Measurements from ENCODE around the gene HS3ST3A1.

Gene HS3ST3A1

DNA sequence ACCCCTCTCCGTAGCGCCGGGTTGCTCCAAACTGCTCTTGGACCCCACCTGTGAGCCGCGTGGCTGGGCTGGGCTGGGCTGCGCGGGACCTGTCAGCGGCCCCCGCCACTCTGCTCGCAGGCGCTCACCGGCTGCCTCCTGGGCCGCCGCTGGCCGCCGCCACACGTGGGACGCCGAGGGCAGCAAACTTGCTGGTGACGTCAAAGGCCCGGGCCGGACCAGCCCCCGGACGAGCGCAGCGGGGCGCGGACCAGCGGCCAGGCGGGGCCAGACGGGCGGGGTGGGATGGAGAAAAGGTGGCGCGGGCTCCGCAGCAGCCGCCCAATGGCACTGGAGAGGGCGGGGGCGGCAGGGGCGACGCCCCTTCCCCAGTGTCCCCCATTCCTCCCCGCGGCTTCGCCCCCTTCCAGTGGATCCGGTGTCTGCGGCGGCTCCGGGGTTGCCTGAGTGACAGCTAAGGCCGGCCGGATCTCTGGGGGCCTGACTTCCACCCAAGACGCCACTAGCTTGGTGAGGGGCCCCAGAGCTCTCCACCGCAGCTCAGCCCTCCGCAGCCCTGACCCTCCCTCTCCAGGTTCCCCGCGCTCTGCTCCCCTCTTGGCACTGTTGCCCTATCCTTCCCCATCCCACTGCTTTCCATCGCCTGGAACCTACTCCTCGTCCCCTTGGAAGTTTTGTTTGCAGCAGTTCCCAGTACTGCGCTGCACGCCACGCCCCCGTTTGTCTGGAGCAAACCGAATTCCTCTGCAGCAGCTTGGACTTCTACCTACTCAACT is at the start of gene HS3ST3A1:
Gene HS3ST3A1 (minus strand): TSS at position 154 of the 776 bp plus-strand sequence. CDS start 800 bp downstream, outside the sequence.
- DNase-seq: no peak

DNA sequence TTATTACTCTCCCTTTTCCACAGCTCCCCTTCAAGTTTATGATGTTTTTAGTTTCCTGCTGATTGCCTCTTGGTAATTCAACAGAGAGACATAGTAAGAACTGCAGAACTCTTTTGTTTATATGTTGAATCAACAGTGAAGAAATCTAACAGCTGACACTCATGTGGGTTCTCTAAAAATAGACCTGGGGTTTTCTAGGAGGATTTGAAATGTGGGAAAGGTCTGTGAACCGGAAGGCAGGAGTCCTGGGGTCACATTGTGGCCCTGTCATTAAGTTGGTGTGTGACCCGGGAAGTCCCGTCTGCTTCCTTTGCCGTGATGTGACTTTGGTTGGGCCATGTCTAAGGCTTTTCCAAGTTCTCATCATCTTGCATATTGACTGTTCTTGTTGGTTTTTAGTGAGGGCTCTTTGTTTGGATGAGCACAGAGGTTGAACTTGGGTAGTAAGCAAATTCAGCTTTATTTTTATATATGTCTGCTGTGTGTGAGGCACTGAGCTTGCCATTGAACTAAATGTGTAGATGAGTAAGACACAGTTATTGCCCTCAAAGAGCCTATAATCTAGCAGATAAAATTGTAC is 48.5 kb upstream of the HS3ST3A1 start:
- DNase-seq: no peak

GRCh38 chr17:13647543-13648021 is 45.9 kb upstream of the HS3ST3A1 start:
- DNase-seq: no peak

DNA sequence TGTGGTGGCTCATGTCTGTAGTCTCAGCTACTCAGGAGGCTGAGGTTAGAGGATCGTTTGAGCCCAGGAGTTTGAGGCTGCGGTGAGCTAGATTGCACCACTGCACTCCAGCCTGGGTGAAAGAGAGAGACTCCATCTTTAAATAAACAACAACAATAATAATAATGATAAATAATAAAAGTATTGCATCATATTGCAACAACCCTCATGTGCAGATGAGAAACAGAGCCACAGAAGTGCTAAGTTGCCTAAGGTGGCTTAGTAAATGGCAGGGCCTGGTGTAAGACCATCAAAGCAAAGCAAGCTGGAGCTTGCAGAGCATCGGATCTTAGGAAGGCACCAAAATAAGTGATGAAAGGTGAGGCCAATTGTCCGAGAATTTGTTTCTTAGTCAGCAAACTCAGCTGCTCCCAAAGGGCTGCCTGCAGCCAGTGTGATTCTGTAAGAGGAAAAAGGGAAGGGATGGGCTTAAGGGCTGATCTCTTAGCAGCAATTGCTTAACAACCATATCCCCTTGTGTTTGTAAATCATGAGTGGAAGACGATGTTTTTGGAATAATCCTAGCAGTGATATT is 45.3 kb upstream of the HS3ST3A1 start:
- no peak for DNase-seq

- DNase-seq: no peak
Observed at GRCh38 chr17:13646411-13646810, 44.7 kb upstream of the HS3ST3A1 start.

- no peak for DNase-seq
Observed at GRCh38 chr17:13643180-13643579, 41.5 kb upstream of the HS3ST3A1 start.

DNA sequence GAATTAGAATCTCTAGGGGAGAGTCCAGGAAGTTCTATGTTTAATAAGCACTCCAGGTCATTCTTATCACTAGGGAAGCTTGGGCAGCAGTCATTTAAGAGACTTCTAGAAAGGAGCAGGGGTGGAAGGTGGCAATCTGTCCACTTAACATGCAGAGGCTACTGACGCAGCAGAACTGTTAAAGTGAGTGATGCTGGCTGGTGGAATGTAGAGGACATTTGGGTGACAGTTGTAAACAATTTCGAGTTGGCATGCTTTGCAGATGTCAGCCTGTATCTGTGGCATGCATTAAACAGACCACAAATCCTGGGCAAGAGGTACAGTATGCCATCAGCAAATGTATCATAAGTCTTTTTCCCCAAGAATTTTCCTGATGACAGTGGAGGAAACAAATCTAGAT is 40.5 kb upstream of the HS3ST3A1 start:
- DNase-seq: no peak

GRCh38 chr17:13640551-13640950 is 38.8 kb upstream of the HS3ST3A1 start:
- DNase-seq: no peak

- DNase-seq: no peak
Observed at GRCh38 chr17:13638855-13639458, 37.2 kb upstream of the HS3ST3A1 start.

- no peak for DNase-seq
Observed at GRCh38 chr17:13636951-13637350, 35.2 kb upstream of the HS3ST3A1 start.

GRCh38 chr17:13635951-13636350 is 34.2 kb upstream of the HS3ST3A1 start:
- DNase-seq: no peak

- DNase-seq: no peak
Observed at GRCh38 chr17:13634021-13634420, 32.3 kb upstream of the HS3ST3A1 start.

- DNase-seq: no peak
Observed at GRCh38 chr17:13631529-13631928, 29.8 kb upstream of the HS3ST3A1 start.

GRCh38 chr17:13626703-13627102 is 25.0 kb upstream of the HS3ST3A1 start:
- DNase-seq: no peak

- no peak for DNase-seq
Observed at GRCh38 chr17:13619462-13619861, 17.7 kb upstream of the HS3ST3A1 start.

- no peak for DNase-seq
Observed at GRCh38 chr17:13616031-13616430, 14.3 kb upstream of the HS3ST3A1 start.

DNA sequence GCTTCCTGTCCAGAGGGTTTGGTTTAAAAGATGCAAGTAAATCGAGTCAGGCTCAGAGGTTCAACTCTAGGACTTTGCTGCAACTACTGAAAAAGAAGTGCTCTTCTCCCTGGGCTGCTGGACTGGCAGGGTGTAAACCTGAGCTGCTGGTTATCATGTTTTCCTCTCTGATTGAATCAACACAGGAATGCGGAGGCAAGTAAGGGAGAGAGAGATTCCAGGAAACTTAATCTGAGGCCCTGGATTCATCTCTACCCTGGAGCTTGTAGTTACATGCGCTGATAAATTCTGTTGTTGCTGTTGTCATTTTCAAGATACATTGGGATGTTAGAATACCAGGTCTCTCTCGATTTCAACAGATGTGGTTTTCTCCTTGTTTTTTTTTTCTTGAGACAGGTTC is 8.2 kb upstream of the HS3ST3A1 start:
- no peak for DNase-seq

- no peak for DNase-seq
Observed at GRCh38 chr17:13601322-13601775, 380 bp downstream of the HS3ST3A1 start.

DNA sequence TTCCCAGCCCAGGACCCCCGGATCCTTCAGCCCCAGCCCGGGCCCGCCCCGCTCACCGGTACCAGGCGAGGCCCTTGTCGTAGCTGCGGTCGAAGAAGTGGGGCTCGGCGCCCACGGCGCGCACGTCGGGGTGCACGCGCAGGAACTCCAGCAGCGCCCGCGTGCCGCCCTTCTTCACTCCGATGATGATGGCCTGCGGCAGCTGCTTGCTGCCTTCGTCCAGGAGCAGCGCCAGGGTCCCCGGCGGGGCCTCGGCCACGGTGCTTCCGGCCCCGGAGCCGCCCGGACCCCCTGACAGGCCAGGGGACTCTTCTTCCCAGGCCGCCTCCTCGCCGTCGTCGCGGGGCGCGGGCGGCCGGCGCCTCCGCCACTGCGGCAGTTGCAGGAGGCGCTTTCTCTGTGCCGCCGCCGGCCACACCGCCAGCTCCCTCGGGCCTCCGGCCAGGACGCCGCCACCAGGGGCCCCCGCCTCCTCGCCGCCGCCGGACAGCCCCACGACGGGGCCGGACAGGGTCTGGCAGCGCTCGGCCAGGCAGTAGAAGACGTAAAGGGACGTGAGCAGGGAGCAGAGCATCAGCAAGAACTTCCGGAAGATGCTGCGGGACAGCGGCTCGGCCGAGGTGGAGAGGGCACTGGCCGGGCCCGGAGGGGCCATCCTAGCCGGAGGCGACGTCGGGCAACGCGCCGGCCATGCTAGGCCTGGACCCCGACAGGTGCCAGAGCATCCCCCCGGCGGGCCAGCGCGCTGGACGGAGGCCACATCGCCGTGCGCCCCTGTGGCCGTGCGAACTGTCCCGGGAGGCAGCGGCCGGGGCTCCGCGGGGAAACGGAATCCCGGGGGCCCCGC is 1.0 kb downstream of the HS3ST3A1 start:
- DNase-seq: no peak

GRCh38 chr17:13599864-13600263 is 1.9 kb downstream of the HS3ST3A1 start:
- no peak for DNase-seq

DNA sequence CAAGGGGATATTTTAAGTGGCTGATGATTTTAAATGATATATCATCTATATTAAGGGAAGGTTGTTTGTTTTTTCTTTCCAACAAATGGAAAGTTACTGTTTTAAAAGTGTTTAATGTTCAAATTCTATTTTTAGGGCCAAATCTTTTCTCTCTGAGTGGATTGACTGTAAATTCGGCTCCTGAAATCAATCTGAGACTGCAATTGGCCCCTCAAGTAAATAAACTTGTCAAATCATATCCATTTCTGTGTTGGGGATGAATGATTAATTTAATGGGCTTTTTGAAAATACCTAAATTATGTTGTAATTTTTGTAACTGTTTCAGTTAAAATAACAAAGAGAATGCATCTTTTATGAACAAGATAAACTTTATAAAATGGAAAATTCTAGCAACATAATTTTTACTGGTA is 2.6 kb downstream of the HS3ST3A1 start:
- DNase-seq: no peak

GRCh38 chr17:13598353-13599167 is 3.2 kb downstream of the HS3ST3A1 start:
- no peak for DNase-seq

Measured in DMS79 treated with DMSO at 0.1 percent for 48 hours (cell line).